Suprapubic skin (tissue), 4 donors: Measurements from ENCODE around the gene ANKRD13A.

Experiments used
- POLR2A ChIP-seq, 2 donors: fragments of 450-650 bp; IDR thresholded peaks; one replicate each; pipeline ENCODE4 v1.6.1; 2017; ENCODE audit warnings: antibody characterized with exemption in 2 of 2, mild to moderate bottlenecking in 2 of 2, moderate library complexity in 2 of 2
- POLR2AphosphoS5 ChIP-seq, 3 donors: sonication (generic); formaldehyde crosslinking; IDR thresholded peaks; one replicate each; pipeline ENCODE4 v1.6.1; 2017; ENCODE audit warnings: antibody characterized with exemption in 3 of 3
- TF ChIP-seq, protein P1 (sequence below), 2 donors: fragments of 200-600 bp in 1 of 2; fragments of 450-650 bp in 1 of 2; sonication (generic) in 1 of 2; IDR thresholded peaks; one replicate each; pipeline ENCODE4 v1.5.1; 2016 to 2019; ENCODE audit warnings: antibody characterized with exemption in 2 of 2, mild to moderate bottlenecking in 1 of 2, moderate library complexity in 1 of 2

DNA sequence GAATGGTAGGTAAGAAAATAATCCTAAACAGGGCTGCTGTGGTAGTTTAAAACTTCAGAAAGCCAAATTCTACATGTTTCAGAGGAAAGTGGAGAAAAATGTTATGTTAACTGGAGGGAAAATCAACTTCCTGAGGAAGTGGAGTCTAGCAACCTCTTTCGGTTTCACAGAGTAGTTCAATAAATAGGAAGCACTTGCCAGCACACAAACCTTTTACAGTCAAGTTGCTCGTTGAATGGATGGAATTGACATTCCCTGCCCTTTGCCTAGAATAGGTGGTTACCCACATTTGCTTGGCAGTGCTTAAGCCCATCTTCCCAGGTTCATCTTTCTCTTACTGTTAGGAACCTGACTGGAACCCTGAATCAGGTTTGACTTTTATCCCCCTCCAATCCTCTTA is 15.9 kb downstream of the ANKRD13A start:
- TF ChIP-seq POLR2AphosphoS5 (IDR thresholded peaks at IDR 0.05) (no peak), POLR2A (IDR thresholded peaks at IDR 0.05) (no peak)
- TF ChIP-seq, protein P1, sequence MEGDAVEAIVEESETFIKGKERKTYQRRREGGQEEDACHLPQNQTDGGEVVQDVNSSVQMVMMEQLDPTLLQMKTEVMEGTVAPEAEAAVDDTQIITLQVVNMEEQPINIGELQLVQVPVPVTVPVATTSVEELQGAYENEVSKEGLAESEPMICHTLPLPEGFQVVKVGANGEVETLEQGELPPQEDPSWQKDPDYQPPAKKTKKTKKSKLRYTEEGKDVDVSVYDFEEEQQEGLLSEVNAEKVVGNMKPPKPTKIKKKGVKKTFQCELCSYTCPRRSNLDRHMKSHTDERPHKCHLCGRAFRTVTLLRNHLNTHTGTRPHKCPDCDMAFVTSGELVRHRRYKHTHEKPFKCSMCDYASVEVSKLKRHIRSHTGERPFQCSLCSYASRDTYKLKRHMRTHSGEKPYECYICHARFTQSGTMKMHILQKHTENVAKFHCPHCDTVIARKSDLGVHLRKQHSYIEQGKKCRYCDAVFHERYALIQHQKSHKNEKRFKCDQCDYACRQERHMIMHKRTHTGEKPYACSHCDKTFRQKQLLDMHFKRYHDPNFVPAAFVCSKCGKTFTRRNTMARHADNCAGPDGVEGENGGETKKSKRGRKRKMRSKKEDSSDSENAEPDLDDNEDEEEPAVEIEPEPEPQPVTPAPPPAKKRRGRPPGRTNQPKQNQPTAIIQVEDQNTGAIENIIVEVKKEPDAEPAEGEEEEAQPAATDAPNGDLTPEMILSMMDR (IDR thresholded peaks at IDR 0.05): no peak
